Testis (tissue), 2 donors: ENCODE results near the gene SLC6A12.

Source experiments
- POLR2A ChIP-seq: fragments of 450-650 bp; IDR thresholded peaks from one replicate; pipeline ENCODE4 v1.6.1; 2017; ENCODE audit warnings: antibody characterized with exemption, mild to moderate bottlenecking, moderate library complexity
- TF ChIP-seq, protein P1 (sequence below), 3 experiments: fragments of 450-650 bp in 2 of 3; fragments of 200-600 bp in 1 of 3; sonication (generic) in 1 of 3; IDR thresholded peaks; one replicate each; pipeline ENCODE4 v1.5.1; 2016 to 2019; ENCODE audit warnings: antibody characterized with exemption in 3 of 3, mild to moderate bottlenecking in 2 of 3, moderate library complexity in 1 of 3

DNA sequence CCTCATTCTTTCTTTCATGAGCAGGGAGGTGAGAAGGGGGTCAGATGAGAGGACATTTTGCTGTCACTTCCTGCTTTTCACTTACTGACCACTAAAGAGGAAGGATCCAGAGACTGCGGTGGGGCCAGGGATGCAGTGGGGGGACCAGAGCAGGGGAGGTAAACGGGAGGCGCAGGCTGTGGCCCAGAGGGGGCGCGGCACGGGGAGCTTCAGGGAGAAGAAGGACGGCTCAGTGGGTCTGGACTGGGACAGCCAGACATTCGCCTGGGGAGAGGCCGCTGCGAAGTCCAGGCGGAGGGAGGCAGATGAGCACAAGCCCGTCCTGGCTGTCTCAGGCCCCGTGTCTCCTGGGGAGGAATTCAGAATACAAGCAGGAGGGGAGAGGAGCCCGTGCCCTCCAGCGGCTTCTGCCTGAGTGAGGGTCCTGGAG, 41.2 kb downstream of the SLC6A12 start:
- TF ChIP-seq, protein P1, sequence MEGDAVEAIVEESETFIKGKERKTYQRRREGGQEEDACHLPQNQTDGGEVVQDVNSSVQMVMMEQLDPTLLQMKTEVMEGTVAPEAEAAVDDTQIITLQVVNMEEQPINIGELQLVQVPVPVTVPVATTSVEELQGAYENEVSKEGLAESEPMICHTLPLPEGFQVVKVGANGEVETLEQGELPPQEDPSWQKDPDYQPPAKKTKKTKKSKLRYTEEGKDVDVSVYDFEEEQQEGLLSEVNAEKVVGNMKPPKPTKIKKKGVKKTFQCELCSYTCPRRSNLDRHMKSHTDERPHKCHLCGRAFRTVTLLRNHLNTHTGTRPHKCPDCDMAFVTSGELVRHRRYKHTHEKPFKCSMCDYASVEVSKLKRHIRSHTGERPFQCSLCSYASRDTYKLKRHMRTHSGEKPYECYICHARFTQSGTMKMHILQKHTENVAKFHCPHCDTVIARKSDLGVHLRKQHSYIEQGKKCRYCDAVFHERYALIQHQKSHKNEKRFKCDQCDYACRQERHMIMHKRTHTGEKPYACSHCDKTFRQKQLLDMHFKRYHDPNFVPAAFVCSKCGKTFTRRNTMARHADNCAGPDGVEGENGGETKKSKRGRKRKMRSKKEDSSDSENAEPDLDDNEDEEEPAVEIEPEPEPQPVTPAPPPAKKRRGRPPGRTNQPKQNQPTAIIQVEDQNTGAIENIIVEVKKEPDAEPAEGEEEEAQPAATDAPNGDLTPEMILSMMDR (IDR thresholded peaks at IDR 0.05): no peak
- TF ChIP-seq POLR2A: no peak
